DOHH2 (cell line): ENCODE measurements around the gene LRRC46.

Experiments
- H3F3A ChIP-seq: fragments of 200-600 bp; sonication (generic), shearing (Covaris generic); 2 replicates; pipeline ENCODE4 v1.6.0; 2016; ENCODE audit warnings: antibody characterized with exemption, mild to moderate bottlenecking; ENCODE audit not compliant: control insufficient read depth, insufficient read depth
- H3K27ac ChIP-seq: fragments of 200-600 bp; sonication (generic); 2 replicates; pipeline ENCODE4 v1.5.1; 2014; ENCODE audit warnings: low read depth, mild to moderate bottlenecking, low read length, moderate library complexity
- H3K27me3 ChIP-seq: fragments of 200-600 bp; sonication (generic); 2 replicates; pipeline ENCODE4 v1.6.1; 2014; ENCODE audit warnings: mild to moderate bottlenecking, low read length, mixed read lengths; ENCODE audit not compliant: control insufficient read depth
- H3K36me3 ChIP-seq: fragments of 200-600 bp; sonication (generic); 2 replicates; pipeline ENCODE4 v1.6.1; 2014; ENCODE audit warnings: mild to moderate bottlenecking, low read length, moderate library complexity, mixed read lengths; ENCODE audit not compliant: control insufficient read depth
- H3K4me1 ChIP-seq: fragments of 200-600 bp; sonication (generic); 2 replicates; pipeline ENCODE4 v1.6.1; 2014; ENCODE audit warnings: mild to moderate bottlenecking, low read length, mixed read lengths; ENCODE audit not compliant: control insufficient read depth
- H3K4me2 ChIP-seq: fragments of 200-600 bp; sonication (generic); 2 replicates; pipeline ENCODE4 v1.6.0; 2014; ENCODE audit warnings: mild to moderate bottlenecking, low read length, moderate library complexity
- H3K4me3 ChIP-seq: fragments of 200-600 bp; sonication (generic); 2 replicates; pipeline ENCODE4 v1.5.1; 2014; ENCODE audit warnings: mild to moderate bottlenecking, low read length, mixed read lengths
- H3K79me2 ChIP-seq: fragments of 200-600 bp; sonication (generic); 2 replicates; pipeline ENCODE4 v1.6.1; 2014; ENCODE audit warnings: mild to moderate bottlenecking, low read length, mixed read lengths; ENCODE audit not compliant: control insufficient read depth
- H3K9me2 ChIP-seq: fragments of 200-600 bp; sonication (generic); replicated peaks from 2 replicates; pipeline ENCODE4 v1.6.1; 2014; ENCODE audit warnings: mild to moderate bottlenecking, low read length, mixed read lengths; ENCODE audit not compliant: control insufficient read depth
- H3K9me3 ChIP-seq: fragments of 200-600 bp; sonication (generic); 2 replicates; pipeline ENCODE4 v1.6.1; 2014; ENCODE audit warnings: antibody characterized with exemption, low read length, mixed read lengths; ENCODE audit not compliant: control insufficient read depth, insufficient read depth
- H4K20me1 ChIP-seq: fragments of 200-600 bp; sonication (generic); 2 replicates; pipeline ENCODE4 v1.6.0; 2014; ENCODE audit warnings: low read depth, mild to moderate bottlenecking, antibody characterized with exemption, low read length, moderate library complexity; ENCODE audit not compliant: control insufficient read depth, insufficient read depth
- CTCF ChIP-seq: fragments of 200-600 bp; sonication (generic); IDR thresholded peaks from one replicate; pipeline ENCODE4 v1.5.1; 2014; ENCODE audit warnings: antibody characterized with exemption, mild to moderate bottlenecking, low read depth, low read length; ENCODE audit not compliant: poor library complexity, severe bottlenecking
- EZH2phosphoT487 ChIP-seq: fragments of 200-600 bp; sonication (generic); IDR thresholded peaks from 2 replicates; pipeline ENCODE4 v1.6.1; 2017; ENCODE audit warnings: borderline replicate concordance, mild to moderate bottlenecking, antibody characterized with exemption, low read length, moderate library complexity, mixed read lengths

LRRC46 gene

GRCh38 chr17:47802341-47803022 is 29.0 kb upstream of the LRRC46 start:
- Histone ChIP-seq H3K27ac (no peak overlapping the region), H3K4me1 (no peaks in the 10 kb centered on the region), H3K9me3 (no peaks in the 10 kb centered on the region), H3K27me3 (peaks cover 8% of the 10 kb centered on the region; the same call in 1 of the 2 replicates), H3K4me3 (no peak overlapping the region), H3K79me2 (no peaks in the 10 kb centered on the region), H4K20me1 (no peaks in the 10 kb centered on the region), H3F3A (no peaks in the 10 kb centered on the region), H3K4me2 (no peak overlapping the region), H3K36me3 (peaks cover 2% of the 10 kb centered on the region; the same call in 1 of the 2 replicates), H3K9me2 (no peaks in the 10 kb centered on the region)
- TF ChIP-seq CTCF (peak; percentile 73), EZH2phosphoT487 (no peak)

- H3K9me2 ChIP-seq = no peaks in the 10 kb centered on the region
- H3K4me1 ChIP-seq = no peaks in the 10 kb centered on the region
- no peak overlapping the region for H3K4me3 ChIP-seq
Measured at GRCh38 chr17:47803201-47803600, 28.3 kb upstream of the LRRC46 start.

GRCh38 chr17:47803751-47804150 is 27.7 kb upstream of the LRRC46 start:
- H3K79me2 ChIP-seq = no peaks in the 10 kb centered on the region
- no peak overlapping the region for H3K4me2 ChIP-seq
- H3K27ac ChIP-seq = no peak overlapping the region
- no peaks in the 10 kb centered on the region for H3K9me2 ChIP-seq
- no peaks in the 10 kb centered on the region for H3K9me3 ChIP-seq
- no peaks in the 10 kb centered on the region for H3F3A ChIP-seq
- no peaks in the 10 kb centered on the region for H3K4me1 ChIP-seq
- H3K27me3 ChIP-seq = peaks cover 8% of the 10 kb centered on the region; the same call in 1 of the 2 replicates
- H3K4me3 ChIP-seq = no peak overlapping the region
- H3K36me3 ChIP-seq = peaks cover 3% of the 10 kb centered on the region; the same call in 1 of the 2 replicates
- H4K20me1 ChIP-seq = no peaks in the 10 kb centered on the region
- TF ChIP-seq EZH2phosphoT487 = no peak
- TF ChIP-seq CTCF = no peak

More at GRCh38 chr17:47803201-47803600, 28.3 kb upstream of the LRRC46 start:
- Histone ChIP-seq H3K27ac (no peak overlapping the region), H3K27me3 (peaks cover 8% of the 10 kb centered on the region; the same call in 1 of the 2 replicates), H3F3A (no peaks in the 10 kb centered on the region), H3K9me3 (no peaks in the 10 kb centered on the region), H3K4me2 (no peak overlapping the region), H3K36me3 (peaks cover 3% of the 10 kb centered on the region; the same call in 1 of the 2 replicates), H4K20me1 (no peaks in the 10 kb centered on the region), H3K79me2 (no peaks in the 10 kb centered on the region)
- no peak for TF ChIP-seq EZH2phosphoT487
- TF ChIP-seq CTCF = no peak
